ENCODE measurements around the gene LZTR1. TPM values are rescaled to one million over a fixed set of nuclear protein-coding genes. Genes with fewer than 3 reads are reported as not detected.

The LZTR1 gene
- total and polyA plus RNA-seq, 2 of the 4 experiments (the other 2 are of a cell fraction), result 22.8 to 41.3 TPM

DNA sequence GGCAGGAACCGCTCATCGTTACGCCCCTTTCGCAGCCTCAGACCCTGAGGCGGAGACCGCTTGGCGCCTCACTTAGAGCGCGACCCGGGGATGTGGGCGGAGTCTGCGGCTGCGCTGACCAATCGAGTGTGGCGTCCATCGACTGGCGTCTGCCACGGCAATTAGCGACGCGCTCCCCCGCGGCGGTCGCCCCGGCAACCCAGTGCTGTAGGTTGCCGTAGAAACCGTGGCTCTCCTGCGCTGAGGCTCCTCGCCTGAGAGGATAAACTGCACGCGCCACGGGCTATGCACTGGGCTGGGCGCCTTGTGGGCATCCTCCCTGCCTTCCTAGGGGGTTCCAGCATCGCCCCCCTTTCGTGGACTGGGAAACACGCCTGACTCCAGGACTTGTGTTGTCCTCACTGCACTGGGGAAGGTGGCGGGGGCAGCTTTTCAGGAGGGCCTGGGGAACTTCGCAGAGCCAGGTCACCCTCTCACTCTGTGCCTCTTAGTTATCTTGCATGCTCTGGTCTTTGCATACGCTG, 32.2 kb downstream of the LZTR1 start:
- Histone ChIP-seq H2BK120ac (ENCODE audit: low read depth, low read length) (0 out of 2 replicates have a peak overlapping the region, but pooled peaks have one; percentile 90), H3K27ac (ENCODE audit: insufficient read depth, low read length) (peak overlapping the region; percentile 88), H3K56ac (ENCODE audit: extremely low read depth, insufficient read depth, low read length) (no peak overlapping the region), H2BK20ac (ENCODE audit: low read depth, low read length) (no peak overlapping the region), H2BK15ac (ENCODE audit: low read depth, low read length) (no peak overlapping the region), H4K20me1 (ENCODE audit: insufficient read depth, low read length) (peaks cover 4% of the 10 kb centered on the region; the same call in 1 of the 2 replicates), H3K9me3 (ENCODE audit: control insufficient read depth, insufficient read depth, low read length) (no peaks in the 10 kb centered on the region), H2BK5ac (ENCODE audit: low read depth, low read length, poor library complexity, severe bottlenecking) (peak overlapping the region; percentile 87), H3K4me2 (ENCODE audit: low read depth, low read length) (peak overlapping the region; percentile 85), H2AFZ (replicated peaks; ENCODE audit: low read length, poor library complexity) (peak overlapping the region; percentile 100), H4K8ac (ENCODE audit: low read depth in 2 of 2, low read length in 2 of 2) (peak overlapping the region in 1 of 2 experiments; percentile 94; a peak in 3 of 4 replicates), H4K5ac (ENCODE audit: low read depth, low read length) (no peak overlapping the region), H3K4me3 (ENCODE audit: insufficient read depth, low read depth, low read length) (peak overlapping the region; percentile 52), H3K9me1 (ENCODE audit: insufficient read depth, low read length) (peaks cover 10% of the 10 kb centered on the region; the same call in 1 of the 2 replicates), H2AK9ac (replicated peaks; ENCODE audit: low read depth, low read length, poor library complexity) (peak overlapping the region; percentile 38), H3K23ac (ENCODE audit: low read depth, low read length) (no peak overlapping the region; the same call in 1 of the 2 replicates), H3K27me3 (ENCODE audit: control insufficient read depth, insufficient read depth, low read length) (no peaks in the 10 kb centered on the region), H3K4me1 (ENCODE audit: control insufficient read depth, insufficient read depth, low read length) (peaks cover 14% of the 10 kb centered on the region), H2AK5ac (ENCODE audit: low read depth, low read length) (peak overlapping the region; percentile 2; the same call in 1 of the 2 replicates), H4K91ac (ENCODE audit: insufficient read depth, low read depth, low read length) (no peak overlapping the region), H3K14ac (replicated peaks; ENCODE audit: low read depth, low read length) (no peak overlapping the region), H3K9ac (ENCODE audit: low read depth, low read length) (peak overlapping the region; percentile 55; the same call in 1 of the 2 replicates), H3K79me1 (ENCODE audit: low read depth in 1 of 2, low read length in 2 of 2) (0 out of 4 replicates have a peak, but pooled peaks cover 0 to 5% of the 10 kb centered on the region in 2 experiments), H3K4ac (ENCODE audit: low read depth, low read length) (peak overlapping the region; percentile 26), H3K18ac (ENCODE audit: low read depth, low read length) (no peak overlapping the region), H3K36me3 (ENCODE audit: control insufficient read depth, insufficient read depth, low read length) (no peaks in the 10 kb centered on the region)
- peak; percentile 95 for ATAC-seq (ENCODE audit: low read depth)
- no TSS peak for BruUV-seq (replicated peaks)
- ChIA-PET CTCF (no interaction called here), POLR2A (ENCODE audit: unreplicated experiment) (interaction anchor here (1.1 kb wide), 1 partner anchor 12 kb away, joined by 3 read pairs; the partner anchor contains the start of gene THAP7)
- peak; percentile 88 for DNase-seq
- in situ Hi-C loops (cut with MboI; ENCODE audit: low sequenced_read_pairs), result loop anchor here (10.0 kb wide), 1 partner anchor 81 kb away; no protein-coding TSS in a partner anchor
- intact Hi-C loops (cut with micrococcal nuclease), result loop anchor here (2.0 kb wide), 1 partner anchor 31 kb away; the partner anchor contains the start of gene LRRC74B
- 1% methylated on average over 37 of the region's 40 CpGs; no CpG with 5 or more reads in 1 of the 2 experiments for WGBS, 2 experiments (ENCODE audit: extremely low coverage in 2 of 2, insufficient read length in 1 of 2)
- dilution Hi-C loops (cut with HindIII; ENCODE audit: low sequenced_read_pairs, unreplicated experiment), result no loop called here
- TF ChIP-seq BHLHE40 (IDR thresholded peaks at IDR 0.05; ENCODE audit: low read depth, low read length) (peak; percentile 58; the same call in 1 of the 2 replicates), RFX5 (IDR thresholded peaks at IDR 0.05; ENCODE audit: low read depth, low read length) (no peak), ELK1 (IDR thresholded peaks at IDR 0.05; ENCODE audit: borderline replicate concordance, low read depth, low read length) (no peak), CHD1 (IDR thresholded peaks at IDR 0.05; ENCODE audit: low read depth, low read length) (no peak), NFE2L2 (IDR thresholded peaks at IDR 0.05; ENCODE audit: low read depth, low read length) (no peak), FOS (IDR thresholded peaks at IDR 0.05; ENCODE audit: low read depth, low read length) (no peak), RAD21 (IDR thresholded peaks at IDR 0.05; ENCODE audit: low read length) (no peak), CTCF (conservative IDR thresholded peaks at IDR 0.05; ENCODE audit: low read depth, low read length) (no peak), MAZ (IDR thresholded peaks at IDR 0.05; ENCODE audit: borderline replicate concordance, low read depth, low read length) (no peak; the same call in 1 of the 2 replicates), SMC3 (IDR thresholded peaks at IDR 0.05; ENCODE audit: low read depth, low read length) (no peak), POLR2A (IDR thresholded peaks at IDR 0.05; ENCODE audit: low read depth, low read length) (no peak), RCOR1 (IDR thresholded peaks at IDR 0.05; ENCODE audit: insufficient replicate concordance, low read length) (no peak), MAFK (IDR thresholded peaks at IDR 0.05; ENCODE audit: low read depth, low read length) (no peak), MXI1 (IDR thresholded peaks at IDR 0.05; ENCODE audit: borderline replicate concordance, low read depth, low read length) (peak; percentile 93)
